T-helper 9 cell (primary cell): ENCODE data around the gene ZNF516.

Experiments
- DNase-seq: peaks from one replicate; pipeline ENCODE4 v3.0.0-alpha.2; 2020

Gene ZNF516

GRCh38 chr18:76455003-76455676 lies 39.9 kb downstream of the ZNF516 start:
- DNase-seq = no peak

DNA sequence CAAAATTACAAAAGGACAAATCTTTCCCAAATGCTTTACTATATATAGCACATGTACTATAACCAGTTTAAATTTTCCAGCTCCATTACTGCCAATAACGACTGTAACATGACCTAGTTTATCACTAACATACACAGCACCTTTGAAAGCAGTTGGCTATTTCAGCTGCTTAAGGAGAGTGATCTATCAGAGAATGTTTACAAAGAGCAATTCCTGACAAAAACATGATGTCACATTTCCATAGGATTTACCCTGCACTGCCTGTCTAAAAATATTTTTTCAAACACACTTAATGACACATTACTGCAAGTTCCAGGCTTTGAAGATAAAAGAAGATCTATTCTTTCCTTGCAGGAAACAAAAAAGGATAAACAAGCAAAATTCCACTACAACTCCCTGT lies 40.6 kb downstream of the ZNF516 start:
- no peak for DNase-seq

GRCh38 chr18:76453932-76454331 lies 41.1 kb downstream of the ZNF516 start:
- no peak for DNase-seq

DNA sequence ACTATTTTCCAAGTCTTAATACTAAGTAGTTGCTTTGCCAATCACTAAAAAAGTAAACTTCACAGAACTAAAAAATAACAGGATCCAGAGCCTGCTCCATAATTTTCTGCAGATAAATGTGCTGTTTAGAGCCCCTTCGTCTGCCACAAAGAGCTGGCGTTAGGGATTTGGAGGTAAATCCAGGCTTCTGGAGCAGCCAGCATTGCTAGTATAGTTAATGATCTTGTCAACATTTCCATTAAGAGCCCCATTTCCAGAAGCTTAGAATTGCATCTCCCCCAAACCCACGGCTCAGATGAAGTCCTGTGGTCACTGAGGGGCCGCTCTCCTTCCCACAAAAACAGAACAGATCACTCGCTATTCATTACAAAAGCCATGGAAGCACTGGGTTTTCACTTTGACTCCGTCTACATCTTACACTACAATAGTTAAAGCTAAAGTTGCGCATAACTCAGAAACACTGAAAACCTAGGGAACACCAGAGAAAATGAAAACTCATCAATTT lies 41.9 kb downstream of the ZNF516 start:
- DNase-seq = no peak

- DNase-seq = no peak
Observed at GRCh38 chr18:76452357-76452756, 42.7 kb downstream of the ZNF516 start.

DNA sequence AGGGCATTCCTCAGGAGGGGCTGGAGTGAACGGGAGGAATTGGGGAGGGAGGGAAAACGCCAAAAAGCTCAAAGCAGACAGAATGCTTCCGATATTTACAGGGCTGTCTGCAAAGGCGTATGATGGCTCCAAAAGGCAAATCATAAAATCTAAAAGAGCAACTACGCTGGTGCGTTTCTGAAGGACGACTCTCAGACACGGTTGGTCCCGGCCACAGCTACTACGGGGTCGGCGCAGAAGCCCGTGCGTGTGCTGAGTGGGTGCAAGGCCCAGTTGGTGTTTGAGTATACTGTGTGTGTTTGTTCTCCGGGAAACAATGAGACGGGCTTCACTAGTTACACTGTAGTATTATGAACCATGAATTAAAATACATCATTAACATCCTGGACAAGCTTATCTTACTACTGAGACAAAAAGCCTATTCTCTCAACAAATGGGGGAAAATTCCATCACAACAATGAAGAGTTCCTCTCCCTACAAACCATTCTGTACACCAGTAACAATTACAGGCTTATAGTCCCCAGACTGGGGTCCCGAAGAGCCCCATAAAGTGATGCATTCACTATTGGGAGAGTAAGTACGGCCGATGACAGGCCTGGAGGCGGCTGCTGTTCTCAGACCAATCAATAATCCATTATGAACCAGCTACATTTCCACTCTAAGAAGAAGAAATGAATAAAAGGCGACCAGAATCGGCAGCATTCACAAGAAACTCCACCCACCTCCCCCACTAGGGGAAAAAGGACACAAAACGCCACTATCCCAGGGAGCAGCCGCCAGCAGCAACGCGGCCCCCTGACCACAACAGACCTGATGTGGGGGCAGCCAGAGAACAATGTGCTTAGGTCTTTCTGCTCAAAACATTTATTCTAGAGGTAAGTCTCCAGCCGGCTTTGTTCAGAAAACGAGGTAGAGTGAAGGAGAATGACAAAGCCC lies 43.4 kb downstream of the ZNF516 start:
- DNase-seq = no peak

GRCh38 chr18:76450452-76451395 lies 44.3 kb downstream of the ZNF516 start:
- DNase-seq = no peak

DNA sequence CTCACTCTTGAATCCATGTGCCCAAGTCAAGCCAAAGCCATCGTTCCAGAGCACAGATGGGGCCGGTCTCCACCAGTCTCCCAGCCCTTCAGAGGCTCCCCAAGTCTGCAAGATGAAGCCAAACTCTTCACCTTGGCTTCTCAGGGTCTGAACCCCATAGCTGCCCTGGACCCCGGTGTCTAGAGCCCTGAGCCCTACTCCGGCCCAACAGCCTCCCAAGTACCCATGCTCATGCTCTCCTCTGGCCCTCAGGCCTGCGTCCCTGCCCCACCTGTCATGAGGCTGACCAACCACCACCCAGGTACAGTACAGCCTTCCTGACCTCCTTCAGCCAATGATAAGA lies 46.0 kb downstream of the ZNF516 start:
- DNase-seq = no peak

DNA sequence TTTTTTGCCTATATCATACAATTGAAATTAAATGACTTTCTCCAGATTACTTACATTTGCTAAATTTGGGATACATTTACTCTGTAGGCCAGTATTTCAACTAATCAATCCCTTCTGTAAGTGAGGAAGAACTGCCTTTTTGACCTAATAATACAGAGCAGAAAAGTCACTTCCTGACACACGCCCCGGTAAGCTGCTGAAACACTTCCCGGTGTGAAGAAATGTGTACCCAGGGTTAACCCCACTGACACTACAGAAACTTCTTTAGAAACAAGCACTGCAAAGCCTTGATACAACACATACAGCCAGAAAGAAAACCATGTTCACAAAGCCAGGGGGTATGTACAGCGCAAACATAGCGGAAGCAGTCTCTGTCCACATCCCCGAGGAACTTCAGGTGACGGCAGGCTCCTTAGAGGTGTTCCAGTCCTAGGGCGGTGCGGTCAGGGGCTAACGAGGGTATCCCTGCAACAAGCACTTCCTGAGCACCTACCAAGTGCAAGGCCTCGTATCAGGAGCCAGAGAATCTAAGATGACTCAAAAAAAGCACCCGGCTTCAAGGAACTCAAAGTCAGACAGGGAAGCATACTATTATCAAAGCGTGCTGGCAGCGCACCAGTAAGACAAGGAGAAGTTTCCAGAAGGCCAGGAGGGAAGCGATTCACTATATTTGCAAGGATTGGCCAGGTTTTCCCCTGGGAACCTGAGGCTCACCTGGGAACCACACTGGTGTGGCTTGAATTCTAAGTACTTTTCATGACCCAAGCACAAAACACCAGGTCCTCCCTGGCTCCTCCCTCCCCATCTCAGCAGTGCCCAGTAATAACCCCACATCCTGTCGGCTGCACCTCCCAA lies 46.6 kb downstream of the ZNF516 start:
- no peak for DNase-seq

DNA sequence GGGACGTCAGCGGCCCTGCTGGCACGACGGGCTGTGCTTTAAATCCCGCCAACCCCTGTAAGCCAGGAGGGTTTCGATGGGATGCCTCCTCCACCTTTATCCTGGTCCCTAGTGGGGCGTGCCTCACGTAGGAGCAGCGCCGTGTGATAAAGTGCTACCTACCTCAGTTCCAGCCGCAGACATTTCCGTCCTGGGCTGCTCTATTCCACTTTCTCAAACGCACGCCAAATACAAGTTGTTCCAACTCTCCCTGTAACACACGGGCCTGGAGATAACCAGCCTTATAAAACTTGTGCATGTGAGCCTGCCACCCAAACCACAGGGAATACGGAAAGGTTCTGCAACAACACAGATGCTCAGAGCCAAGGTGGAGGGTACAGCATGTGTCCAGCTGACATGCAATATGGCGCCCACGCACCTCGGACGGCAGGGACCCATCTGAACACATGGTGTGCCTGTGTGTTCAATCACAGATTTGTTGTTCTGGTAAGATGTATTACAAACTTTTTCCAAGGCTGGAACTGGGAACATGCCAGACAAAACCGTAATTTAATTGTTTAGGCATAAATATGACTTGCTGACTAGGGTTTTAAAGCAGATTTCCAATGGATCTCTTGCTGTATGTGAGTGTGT lies 47.7 kb downstream of the ZNF516 start:
- no peak for DNase-seq

DNA sequence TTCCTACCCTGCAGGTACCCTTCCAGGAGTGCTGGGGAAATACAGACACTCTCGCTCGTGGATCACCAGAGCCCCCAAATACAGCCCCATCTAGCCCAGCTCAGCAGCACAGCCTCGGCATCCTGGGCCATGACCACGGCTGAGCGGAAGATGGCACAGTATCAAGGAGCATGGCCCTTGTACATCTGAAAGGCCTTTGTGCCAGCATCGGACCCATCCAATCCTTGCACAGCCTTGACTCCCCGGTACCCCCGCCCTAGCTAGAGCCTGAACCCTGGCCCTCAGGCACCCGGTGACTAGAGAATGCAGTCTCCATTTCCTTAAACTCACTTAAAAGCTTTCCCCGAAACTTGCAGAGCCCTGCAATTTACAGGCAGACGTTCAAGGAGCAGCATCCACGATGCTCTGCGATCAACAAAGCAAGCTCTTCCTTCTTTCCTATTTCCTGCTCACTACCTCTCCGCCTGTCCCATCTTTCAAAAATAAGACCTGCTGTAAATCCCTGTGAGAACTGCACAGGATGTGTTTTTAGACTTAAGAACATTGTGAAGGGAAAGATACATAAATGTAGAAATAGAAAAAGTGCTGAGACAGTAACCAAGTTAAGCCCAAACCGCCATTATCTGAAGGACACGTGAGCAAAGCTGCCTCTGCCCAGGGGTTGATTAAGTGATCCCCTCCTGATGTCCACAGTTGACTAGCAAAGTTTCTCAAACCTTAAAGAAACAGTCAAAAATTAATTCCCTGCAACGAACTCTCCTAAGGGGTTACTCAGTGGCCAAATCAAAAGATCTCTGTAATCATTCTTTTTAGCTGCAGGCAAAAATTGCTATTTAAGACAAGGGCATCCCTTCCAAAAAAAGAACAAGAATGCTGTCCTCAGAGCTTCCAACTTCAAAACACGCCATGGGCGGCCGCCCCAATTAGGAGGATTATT lies 48.5 kb downstream of the ZNF516 start:
- DNase-seq = no peak

- DNase-seq = no peak
Observed at GRCh38 chr18:76445741-76446232, 49.3 kb downstream of the ZNF516 start.

DNA sequence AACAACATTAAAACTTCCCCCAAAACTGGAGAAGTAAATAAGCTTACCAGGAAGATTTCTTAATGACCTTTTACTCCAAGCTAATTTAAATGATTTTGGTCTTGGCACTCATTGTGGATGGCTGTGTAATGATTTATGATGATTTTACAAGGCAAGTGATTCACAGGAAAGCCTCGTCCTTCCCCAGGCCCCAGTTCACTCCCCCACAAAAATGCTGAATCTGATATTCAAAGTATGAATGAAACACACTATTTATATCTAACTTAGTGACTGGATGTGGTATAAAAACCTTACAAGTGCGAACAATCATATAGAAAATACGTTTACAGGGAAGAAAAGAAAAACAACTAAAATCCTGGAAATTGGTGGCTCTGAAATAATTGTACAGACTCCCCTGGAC lies 49.8 kb downstream of the ZNF516 start:
- no peak for DNase-seq

- no peak for DNase-seq
Observed at GRCh38 chr18:76444446-76445105, 50.5 kb downstream of the ZNF516 start.

DNA sequence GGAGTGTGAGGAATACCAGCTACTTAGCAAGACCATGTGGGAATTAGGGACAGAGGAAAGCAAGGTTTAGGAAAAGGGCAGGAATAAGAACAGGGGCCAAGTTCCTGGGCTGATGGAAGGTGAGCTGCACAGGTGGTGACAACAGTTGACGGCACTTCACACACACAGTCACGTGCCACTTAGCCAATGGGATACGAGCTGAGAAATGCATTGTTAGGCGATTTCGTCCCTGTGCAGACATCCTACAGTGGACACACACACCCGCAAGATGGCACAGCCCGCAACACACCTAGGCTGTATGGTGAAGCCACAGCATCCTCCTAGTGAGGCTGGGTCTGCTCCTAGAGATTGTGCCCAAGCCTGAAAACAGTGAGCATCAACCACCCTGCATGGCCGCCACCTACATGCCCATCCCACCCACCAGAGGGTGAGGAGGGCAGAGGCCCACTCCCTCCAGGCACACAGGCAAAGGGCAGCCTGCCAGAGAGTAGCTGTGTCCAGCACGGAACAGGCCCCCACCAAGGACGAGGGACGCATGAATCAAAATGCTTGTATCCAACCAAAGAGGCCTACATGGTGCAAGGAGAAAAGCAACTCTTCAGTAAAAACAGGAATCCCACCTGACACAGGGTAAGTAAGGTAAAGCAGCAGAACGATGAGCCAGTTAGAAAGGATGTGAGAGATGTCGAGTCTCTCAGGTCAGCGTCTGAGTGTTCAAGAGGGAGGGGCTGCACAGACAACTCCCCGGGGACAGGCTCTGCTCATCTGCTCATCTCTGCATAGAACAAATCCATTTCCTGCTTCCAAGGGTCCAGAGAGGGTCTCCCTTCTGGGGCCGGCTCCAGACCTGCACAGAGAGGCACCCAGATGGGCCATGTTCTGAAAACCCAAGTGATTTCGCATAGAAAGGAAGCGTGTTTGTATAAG lies 51.3 kb downstream of the ZNF516 start:
- DNase-seq = no peak

DNA sequence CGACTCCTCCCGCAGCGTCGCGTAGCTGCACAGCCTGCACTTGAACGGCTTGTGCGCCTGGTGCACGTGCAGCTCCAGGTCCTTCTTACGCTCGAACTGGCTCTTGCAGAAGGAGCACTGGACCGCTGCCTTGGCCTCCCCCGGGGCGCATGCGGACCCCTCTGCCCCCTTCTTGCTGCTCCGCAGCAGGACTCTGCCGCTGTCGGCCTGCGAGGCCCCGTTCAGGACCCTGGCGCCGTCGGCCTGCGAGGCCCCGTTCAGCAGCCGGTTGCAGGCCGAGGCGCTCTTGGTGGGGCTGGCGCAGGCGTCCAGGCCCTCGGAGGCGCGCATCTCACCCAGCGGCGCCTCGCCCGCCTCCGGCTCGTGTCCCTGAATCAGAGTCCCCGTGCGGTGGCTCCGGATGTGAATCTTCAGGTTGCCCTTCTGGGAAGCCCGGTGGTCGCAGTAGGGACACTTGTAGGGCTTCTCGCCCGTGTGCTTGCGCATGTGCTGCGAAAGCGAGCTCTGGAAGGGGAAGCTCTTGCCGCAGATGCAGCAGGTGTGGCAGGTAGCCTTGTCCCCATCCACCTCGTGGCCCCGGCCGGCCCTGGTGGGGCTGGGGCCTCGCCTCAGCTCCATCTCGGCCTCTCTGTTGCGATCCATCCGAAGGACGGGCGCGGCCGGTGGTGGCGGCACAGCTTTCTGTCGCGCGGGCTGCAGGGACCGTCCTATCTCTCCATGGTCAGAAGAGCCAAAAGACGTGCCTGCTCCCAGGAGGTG lies 52.5 kb downstream of the ZNF516 start:
- DNase-seq = no peak

GRCh38 chr18:76441668-76442412 lies 53.2 kb downstream of the ZNF516 start:
- DNase-seq = no peak
